Activated T-cell treated with anti-CD3 and anti-CD28 coated beads, Interleukin-2, amount 50 U/mL, for 72 hours (primary cell): ENCODE data around the gene CRIP2. TPM values are rescaled to one million over a fixed set of nuclear protein-coding genes. Genes with fewer than 3 reads are reported as not detected.
A peak's percentile ranks its signal among the peaks of the same experiment; 100 is the strongest.

Experiments used
- ATAC-seq, 2 donors: fragments of 150-1000 bp; cut with Tn5 transposase; replicated peaks in 1 of 2; 2 replicates each; pipeline ENCODE4 v1.10.0; 2021; ENCODE audit warnings: moderate library complexity in 2 of 2, mild to moderate bottlenecking in 1 of 2
- DNase-seq, 2 donors: peaks; one replicate each; pipeline ENCODE4 v3.0.0; 2021 to 2022; ENCODE audit warnings: mixed read lengths in 1 of 2
- H3K27ac Mint-ChIP-seq: one replicate; pipeline ENCODE4 v1.8.0; 2022; ENCODE audit warnings: mild to moderate bottlenecking, moderate library complexity, mixed read lengths
- H3K27me3 Mint-ChIP-seq: one replicate; pipeline ENCODE4 v1.8.0; 2022; ENCODE audit warnings: low read depth, mixed read lengths
- H3K36me3 Mint-ChIP-seq, 2 donors: one replicate each; pipeline ENCODE4 v1.8.0; 2022; ENCODE audit warnings: mixed read lengths in 2 of 2, mild to moderate bottlenecking in 1 of 2; ENCODE audit not compliant: insufficient read depth in 2 of 2
- H3K4me1 Mint-ChIP-seq: one replicate; pipeline ENCODE4 v1.8.0; 2022; ENCODE audit warnings: low read depth, mixed read lengths
- H3K4me3 Mint-ChIP-seq, 2 donors: one replicate each; pipeline ENCODE4 v1.8.0; 2022; ENCODE audit warnings: mild to moderate bottlenecking in 2 of 2, mixed read lengths in 2 of 2, moderate library complexity in 2 of 2
- H3K9me3 Mint-ChIP-seq, 2 donors: one replicate each; pipeline ENCODE4 v1.8.0; 2022; ENCODE audit warnings: mixed read lengths in 2 of 2
- total RNA-seq, 2 donors: library from RNA; stranded (reverse); gene quantifications; one replicate each; pipeline ENCODE4 v1.2.3, GENCODE V29; 2022

CRIP2 gene
- total RNA-seq, 2 donors from 2014 or later: 1.1 to 1.3 TPM

DNA sequence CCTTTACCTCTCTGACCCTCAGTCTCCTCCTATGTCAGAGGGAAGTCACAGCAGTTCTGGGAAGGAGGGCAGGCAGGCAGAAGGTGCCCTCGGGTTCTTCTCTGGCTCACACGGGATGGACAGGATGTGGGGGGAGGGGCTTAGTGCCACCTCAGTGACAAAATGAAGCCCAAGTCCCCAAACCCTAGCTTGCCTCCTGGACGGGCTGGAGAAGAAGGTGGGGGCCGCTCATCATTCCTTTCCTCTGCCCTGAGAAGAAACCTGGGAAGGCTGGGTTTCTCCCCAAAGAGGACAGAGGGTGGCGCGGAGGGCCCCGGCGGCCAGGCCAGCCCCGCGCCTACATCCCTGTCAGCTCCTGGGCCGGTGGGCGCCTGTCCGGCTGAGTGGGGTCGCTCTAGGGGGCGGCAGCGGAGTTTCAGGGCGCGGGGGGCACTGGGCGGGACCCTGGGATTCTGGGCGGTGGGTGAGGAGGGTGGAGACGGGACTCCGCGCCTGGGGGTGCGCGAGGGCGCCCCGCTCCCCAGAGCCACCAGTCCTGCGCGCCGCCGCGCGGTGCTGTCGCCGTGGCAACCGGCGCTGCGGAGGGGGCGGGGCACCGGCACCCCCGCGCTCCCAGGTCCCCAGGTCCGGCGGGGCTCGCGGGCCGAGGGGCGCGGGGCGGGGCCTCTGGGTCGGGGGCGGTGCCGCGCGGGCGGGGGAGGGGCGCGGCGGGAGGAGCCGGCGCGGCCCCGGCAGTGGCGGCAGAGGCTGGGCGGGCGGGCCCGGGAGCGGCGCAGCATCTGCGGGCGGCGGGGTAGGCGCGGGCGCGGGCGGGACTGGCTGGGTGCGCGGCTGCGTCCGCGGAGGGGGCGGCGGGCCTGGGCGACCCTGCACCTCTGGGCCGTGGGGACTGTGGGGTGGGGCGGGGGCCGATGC lies 51.5 kb downstream of the CRIP2 start, which contains the start of gene TMEM121:
Gene TMEM121 (plus strand): TSS at position 723 of the 915 bp plus-strand sequence. CDS start 2,252 bp downstream, outside the sequence.
- Mint-ChIP-seq H3K9me3 (no peaks in the 10 kb centered on the region), H3K4me3 (peak within 1 kb of the TSS; percentile 90 to 91), H3K27me3 (peaks cover 17% of the 10 kb centered on the region), H3K27ac (peak within 1 kb of the TSS; percentile 68), H3K4me1 (peaks cover 15% of the 10 kb centered on the region), H3K36me3 (peaks cover 0 to 2% of the 10 kb centered on the region in 2 donors)
- peak; percentile 41 to 42 for ATAC-seq
- DNase-seq: peak; percentile 46 to 48

DNA sequence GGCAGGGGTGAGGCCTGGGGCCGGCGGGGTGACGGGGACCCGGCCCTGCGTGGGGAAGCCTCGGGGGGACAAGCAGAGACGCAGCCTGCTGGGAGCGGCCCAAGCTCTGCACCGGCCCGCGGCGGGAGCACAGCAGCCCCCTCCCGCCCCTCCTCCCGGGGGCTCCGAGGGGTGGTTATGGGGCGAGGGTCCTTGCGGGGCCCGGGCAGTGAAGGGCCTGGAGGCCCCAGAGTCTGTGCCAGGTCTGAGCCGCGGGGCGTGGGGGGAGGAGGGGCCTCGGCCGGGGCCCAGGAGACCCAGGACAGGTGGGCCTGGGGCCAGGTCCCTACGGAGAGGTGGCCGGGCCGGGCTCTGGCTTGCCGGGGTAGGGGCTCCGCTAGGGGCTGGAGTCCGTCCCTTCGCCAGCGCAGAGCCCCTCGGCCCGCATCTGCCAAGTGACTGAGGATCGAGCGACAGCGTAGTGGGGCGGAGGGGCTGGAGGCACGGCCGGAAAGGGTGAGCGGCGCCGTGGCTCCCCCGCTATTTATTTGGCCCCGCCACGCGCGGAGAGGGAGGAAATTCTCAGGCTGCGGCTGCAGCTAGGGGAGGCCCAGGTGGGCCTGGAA lies 52.3 kb downstream of the CRIP2 start:
- ATAC-seq (no peak), DNase-seq (peak in 1 of 2 donors; percentile 27)
- Mint-ChIP-seq H3K27ac (peak overlapping the region; percentile 68), H3K9me3 (no peaks in the 10 kb centered on the region), H3K4me1 (peaks cover 15% of the 10 kb centered on the region), H3K27me3 (peaks cover 17% of the 10 kb centered on the region), H3K4me3 (peak overlapping the region; percentile 90 to 91), H3K36me3 (no peaks in the 10 kb centered on the region)

DNA sequence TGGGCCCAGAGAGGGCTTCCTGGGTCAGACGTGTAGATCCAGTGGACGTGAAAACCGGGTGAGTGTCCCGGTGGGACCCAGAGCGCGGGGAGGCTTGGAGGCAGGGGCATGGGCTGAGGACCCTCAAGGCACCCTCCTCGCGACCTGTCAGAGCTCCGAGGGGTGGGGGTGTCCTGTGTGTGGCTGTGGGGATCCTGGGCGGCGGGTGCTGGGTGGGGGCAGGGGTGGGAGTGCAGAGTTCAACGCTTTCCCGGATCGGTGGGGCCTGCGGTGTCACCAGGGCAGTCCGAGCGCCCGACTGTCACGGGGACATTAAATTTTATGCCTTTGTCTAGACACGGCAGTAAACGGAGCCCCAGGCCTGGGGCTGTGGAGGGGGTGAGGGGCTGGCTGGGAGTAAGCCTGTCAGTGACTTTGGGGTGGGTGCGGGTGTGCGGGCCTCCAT lies 52.8 kb downstream of the CRIP2 start:
- no peaks in the 10 kb centered on the region for H3K36me3 Mint-ChIP-seq

DNA sequence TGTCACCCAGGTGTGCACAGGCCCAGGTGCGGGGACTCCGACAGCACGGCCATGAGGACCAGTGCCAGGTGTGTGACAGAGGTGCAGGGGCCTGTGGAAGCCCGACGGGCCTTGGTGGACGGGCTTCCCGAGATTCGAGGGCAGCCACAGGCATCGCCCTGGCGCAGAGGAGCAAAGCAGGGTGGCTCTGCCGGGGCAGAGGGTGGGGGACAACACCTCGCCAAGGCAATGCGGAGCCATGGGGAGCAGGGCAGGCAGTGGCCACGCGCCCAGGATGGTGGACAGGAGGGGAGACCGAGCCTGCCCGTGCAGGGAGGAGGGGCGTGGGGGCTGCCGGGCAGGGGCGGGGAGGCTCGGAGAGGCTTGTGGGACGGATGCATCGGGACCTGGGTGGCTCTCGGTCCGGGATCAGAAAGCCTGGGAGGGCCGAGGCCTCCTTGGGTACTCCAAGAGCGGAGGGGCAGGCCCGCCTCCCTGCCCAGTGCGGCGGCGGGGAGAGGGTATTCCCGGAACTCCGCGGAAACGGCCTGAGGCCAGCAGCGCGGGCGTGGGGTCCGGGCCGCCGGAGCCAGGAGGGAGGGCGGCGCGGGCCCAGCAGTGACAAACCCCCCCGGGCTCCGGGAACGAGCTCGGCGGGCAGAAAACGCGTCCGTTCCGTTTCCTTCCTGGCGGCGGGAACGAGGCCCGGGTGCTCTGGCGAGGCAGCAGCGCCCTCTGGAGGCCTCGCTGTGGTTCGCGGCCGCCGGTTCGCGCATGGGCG lies 53.4 kb downstream of the CRIP2 start:
- ATAC-seq (peak; percentile 68), DNase-seq (peak; percentile 84 to 89)
- H3K4me3 Mint-ChIP-seq: peak overlapping the region; percentile 90 to 91
- H3K27ac Mint-ChIP-seq: no peak overlapping the region
- H3K36me3 Mint-ChIP-seq: no peaks in the 10 kb centered on the region
- H3K9me3 Mint-ChIP-seq: no peaks in the 10 kb centered on the region
- peaks cover 15% of the 10 kb centered on the region for H3K4me1 Mint-ChIP-seq
- H3K27me3 Mint-ChIP-seq: peaks cover 17% of the 10 kb centered on the region

More for the DNA sequence above, 52.8 kb downstream of the CRIP2 start:
- Mint-ChIP-seq H3K4me3 (peak overlapping the region; percentile 90 to 91), H3K4me1 (peaks cover 15% of the 10 kb centered on the region), H3K9me3 (no peaks in the 10 kb centered on the region), H3K27me3 (peaks cover 17% of the 10 kb centered on the region), H3K27ac (peak overlapping the region; percentile 68)
- no peak for DNase-seq
- ATAC-seq: no peak

DNA sequence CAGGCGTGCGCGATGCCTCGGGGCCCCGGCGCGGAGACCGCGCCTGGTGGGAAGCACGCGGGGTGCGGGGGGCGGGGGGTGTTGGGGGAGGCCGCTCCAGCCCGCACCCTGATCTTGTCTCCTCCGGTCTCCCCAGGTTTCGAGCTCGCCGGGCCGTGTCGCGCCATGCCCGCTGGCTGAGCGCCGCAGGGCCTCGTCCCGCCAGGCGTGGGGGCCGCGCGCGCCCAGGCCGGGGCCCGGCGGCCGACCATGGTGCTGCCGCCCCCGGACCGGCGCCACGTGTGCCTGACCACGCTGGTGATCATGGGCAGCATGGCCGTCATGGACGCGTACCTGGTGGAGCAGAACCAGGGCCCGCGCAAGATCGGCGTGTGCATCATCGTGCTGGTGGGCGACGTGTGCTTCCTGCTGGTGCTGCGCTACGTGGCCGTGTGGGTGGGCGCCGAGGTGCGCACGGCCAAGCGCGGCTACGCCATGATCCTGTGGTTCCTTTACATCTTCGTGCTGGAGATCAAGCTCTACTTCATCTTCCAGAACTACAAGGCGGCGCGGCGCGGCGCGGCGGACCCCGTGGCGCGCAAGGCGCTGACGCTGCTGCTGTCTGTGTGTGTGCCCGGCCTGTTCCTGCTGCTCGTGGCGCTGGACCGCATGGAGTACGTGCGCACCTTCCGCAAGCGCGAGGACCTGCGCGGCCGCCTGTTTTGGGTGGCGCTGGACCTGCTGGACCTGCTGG lies 54.1 kb downstream of the CRIP2 start:
- DNase-seq (peak; percentile 46 to 65), ATAC-seq (peak; percentile 43 to 56)
- peaks cover 10% of the 10 kb centered on the region for H3K27me3 Mint-ChIP-seq
- H3K4me1 Mint-ChIP-seq: peaks cover 15% of the 10 kb centered on the region
- H3K36me3 Mint-ChIP-seq: no peaks in the 10 kb centered on the region
- H3K9me3 Mint-ChIP-seq: no peaks in the 10 kb centered on the region
- H3K27ac Mint-ChIP-seq: peak overlapping the region; percentile 63
- peak overlapping the region; percentile 90 to 91 for H3K4me3 Mint-ChIP-seq

DNA sequence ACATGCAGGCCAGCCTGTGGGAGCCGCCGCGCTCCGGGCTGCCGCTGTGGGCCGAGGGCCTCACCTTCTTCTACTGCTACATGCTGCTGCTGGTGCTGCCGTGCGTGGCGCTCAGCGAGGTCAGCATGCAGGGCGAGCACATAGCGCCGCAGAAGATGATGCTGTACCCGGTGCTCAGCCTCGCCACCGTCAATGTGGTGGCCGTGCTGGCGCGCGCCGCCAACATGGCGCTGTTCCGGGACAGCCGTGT lies 54.6 kb downstream of the CRIP2 start:
- Mint-ChIP-seq H3K27me3 (peaks cover 6% of the 10 kb centered on the region), H3K36me3 (no peaks in the 10 kb centered on the region), H3K9me3 (no peaks in the 10 kb centered on the region), H3K27ac (peak overlapping the region; percentile 63), H3K4me3 (peak overlapping the region; percentile 87 to 91), H3K4me1 (peaks cover 15% of the 10 kb centered on the region)
- DNase-seq (no peak), ATAC-seq (peak; percentile 37 to 39)

Other genes starting within 250 kb of the CRIP2 start
- gene BTBD6, start 226.3 kb upstream of the CRIP2 start, total RNA-seq: 10 to 100 TPM; 25.8 to 28.8 TPM
- gene BRF1, start 173.8 kb upstream of the CRIP2 start, total RNA-seq: 10 to 100 TPM; 31.3 to 34.5 TPM
- 10 to 100 TPM; 36.5 to 44.9 TPM for gene PACS2, start 160.1 kb upstream of the CRIP2 start, total RNA-seq
- 1 to 10 TPM; 1.8 to 3.3 TPM for gene TEX22, start 76.3 kb upstream of the CRIP2 start, total RNA-seq
- 100 to 1,000 TPM; 125 to 140 TPM for gene MTA1, start 55.0 kb upstream of the CRIP2 start, total RNA-seq
- 100 to 1,000 TPM; 146 to 174 TPM for gene CRIP1, start 12.1 kb downstream of the CRIP2 start, total RNA-seq
- gene TEDC1, start 16.4 kb downstream of the CRIP2 start, total RNA-seq: 10 to 100 TPM; 33.0 to 36.9 TPM
- gene TMEM121, start 51.8 kb downstream of the CRIP2 start, total RNA-seq: 1 to 10 TPM; 6.3 to 7.9 TPM